GM19463 (cell line): Measurements from ENCODE around the gene HIRA.

Source experiments
- ATAC-seq: cut with Tn5 transposase; IDR thresholded peaks from one replicate; pipeline ENCODE4 v1.9.1; 2021; ENCODE audit warnings: mild to moderate bottlenecking, moderate library complexity; ENCODE audit not compliant: unreplicated experiment

HIRA gene

GRCh38 chr22:19411690-19412045 lies 19.9 kb downstream of the HIRA start:
- no peak for ATAC-seq

DNA sequence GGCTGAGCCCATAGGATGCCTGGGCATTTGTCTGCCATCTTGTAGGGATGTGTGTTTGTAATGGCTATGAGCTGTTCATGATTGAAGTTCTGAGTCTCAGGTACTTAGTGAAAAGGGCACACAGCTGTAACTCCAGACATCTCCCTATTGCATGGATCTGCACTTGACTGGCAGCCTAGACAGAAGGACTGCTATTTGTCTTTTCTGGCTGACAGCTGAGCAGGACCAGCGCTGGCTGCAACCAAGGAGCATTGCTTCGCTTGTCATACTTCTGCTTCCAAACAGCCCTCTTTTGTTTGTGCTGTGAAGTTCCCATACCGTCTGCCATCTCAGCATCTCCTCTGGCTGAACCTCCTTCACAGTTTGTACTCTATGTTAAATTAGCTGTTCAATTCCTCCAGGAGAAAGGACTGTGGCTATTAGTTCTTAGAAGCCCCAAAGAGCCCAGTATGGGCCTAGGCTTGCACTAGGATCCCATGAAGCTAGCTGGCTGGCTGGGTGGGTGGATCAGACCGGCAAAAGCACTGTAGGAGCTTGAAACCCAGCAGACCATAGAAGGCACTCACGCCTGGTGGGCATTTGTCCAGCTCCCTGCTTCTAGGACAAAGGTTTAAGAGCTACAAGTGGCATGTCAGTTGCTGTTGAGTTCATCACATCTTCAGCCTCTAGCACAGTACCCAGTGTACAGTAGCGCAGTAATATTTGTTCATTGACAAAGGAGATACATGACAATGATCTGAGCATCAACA lies 20.4 kb downstream of the HIRA start:
- no peak for ATAC-seq

DNA sequence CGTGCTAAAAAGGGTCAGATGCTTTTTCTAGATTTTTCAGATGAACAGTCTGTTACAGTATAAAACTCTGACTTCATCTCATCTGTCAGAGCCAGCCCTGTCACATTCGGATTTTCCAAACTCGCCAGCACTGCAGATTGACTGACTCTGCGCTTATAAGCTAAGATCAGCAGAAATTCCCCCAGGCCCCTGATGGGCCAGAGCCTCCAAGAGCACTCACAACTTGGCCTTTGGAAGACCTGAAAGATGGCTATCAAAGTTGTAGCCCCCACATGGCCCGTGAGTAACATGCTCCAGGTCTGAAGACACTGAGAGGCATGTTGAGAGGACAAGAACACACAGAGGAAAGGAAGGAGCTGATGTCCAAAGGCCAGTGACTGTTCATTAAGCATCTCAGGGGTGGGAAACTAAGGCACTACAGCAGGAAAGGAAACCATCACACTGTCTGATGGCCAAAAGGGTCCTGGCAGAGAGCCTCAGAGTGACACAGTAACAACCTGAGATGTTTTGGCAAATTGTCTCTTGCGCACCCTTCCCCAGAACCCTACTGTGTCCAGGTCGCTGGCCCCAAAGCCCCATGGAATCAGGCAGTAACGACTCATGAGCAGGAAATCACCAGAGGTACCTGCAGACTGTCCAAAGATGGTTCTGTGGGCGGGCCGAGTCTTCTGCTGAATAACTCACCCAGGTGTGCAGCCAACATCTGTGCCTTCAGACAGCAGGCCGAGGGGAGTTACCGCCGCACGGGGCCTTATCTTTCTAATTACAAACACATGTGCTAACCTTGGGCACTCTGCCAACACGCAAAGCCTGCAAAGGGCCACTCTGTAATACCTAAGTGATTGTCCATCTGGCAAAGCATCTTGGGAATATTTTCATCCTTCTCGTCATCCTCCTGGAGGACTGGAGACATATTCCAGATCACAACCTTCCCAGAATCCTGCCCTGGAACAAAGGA lies 23.6 kb downstream of the HIRA start:
- ATAC-seq: no peak

GRCh38 chr22:19406846-19407245 lies 24.7 kb downstream of the HIRA start:
- ATAC-seq: no peak

GRCh38 chr22:19406281-19406811 lies 25.2 kb downstream of the HIRA start:
- ATAC-seq: no peak

DNA sequence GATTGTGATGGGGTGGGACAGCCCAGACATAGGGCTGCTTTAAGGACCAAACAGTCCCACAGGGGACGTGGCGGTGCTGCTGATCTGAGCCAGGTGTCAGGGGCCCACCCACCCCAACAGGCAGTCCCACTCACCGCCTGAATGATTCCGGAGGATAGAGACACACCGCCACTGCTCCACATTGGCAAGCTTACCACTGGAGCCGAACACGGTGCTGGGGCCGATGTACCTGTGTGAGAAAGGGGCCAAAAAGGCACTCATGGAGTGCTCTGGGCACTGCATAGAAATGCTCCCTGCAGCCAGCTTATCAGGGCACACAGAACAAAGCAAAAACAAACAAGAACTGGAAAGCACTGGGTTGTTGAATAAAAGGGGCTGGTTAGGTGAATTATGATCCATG lies 25.9 kb downstream of the HIRA start:
- no peak for ATAC-seq

DNA sequence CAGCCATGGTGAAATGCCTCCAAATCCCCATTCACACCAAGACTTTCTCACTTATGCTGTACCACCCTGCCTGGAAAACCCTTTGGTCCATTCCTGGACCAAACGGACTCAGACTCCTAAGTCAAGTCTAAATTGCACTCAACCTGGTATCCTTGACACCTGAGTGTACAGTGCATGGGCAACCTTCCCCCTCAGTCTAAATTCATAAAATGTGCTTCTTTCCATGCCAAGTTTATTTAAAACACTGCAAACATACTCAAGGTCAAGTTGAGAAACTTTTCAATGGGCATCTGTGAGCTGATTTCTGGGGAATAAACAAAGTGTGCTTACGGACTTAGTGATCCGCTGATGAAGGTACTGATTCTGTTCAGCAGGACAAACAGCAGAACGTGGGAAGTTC lies 26.4 kb downstream of the HIRA start:
- ATAC-seq: no peak

- ATAC-seq: no peak
These were observed 26.9 kb downstream of the HIRA start for GRCh38 chr22:19404676-19405075.

GRCh38 chr22:19402642-19403191 lies 28.8 kb downstream of the HIRA start:
- ATAC-seq: no peak

DNA sequence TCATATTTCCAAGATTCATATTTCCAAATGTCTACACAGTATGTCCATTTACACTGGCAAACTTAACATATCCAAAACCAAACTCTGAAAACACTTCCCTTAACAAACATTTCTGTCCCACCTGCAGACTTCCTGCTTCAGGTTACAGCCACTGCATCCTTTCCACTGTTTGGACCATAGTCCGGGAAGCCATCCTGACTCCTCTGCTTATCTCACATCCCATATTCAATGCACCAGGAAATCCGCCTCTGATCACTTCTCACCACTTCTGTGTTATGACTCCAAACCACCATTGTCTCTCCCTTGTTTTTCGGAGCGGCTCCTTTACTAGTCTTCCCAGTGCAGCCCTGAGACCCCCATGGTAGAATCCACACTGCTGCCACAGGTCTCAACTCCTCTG lies 30.1 kb downstream of the HIRA start:
- no peak for ATAC-seq

DNA sequence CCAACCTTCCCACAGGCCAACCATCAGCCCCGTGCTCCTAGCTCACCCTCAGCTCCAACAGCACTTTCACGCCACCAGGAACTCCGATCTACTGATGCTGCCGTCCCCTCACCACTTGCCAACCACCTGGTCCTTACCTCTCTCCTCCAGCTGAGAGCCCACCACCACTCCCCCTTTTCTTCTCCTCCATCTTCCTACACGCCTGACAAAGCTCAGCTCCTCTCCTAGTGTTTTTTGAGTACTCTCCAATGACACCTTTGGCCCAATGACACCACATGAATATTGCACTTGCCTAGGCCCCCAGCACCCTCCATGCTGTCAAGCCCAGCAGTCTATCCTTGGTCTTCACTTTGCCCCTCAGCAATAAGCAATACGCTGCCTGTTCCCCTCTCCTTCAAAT lies 30.7 kb downstream of the HIRA start:
- no peak for ATAC-seq

DNA sequence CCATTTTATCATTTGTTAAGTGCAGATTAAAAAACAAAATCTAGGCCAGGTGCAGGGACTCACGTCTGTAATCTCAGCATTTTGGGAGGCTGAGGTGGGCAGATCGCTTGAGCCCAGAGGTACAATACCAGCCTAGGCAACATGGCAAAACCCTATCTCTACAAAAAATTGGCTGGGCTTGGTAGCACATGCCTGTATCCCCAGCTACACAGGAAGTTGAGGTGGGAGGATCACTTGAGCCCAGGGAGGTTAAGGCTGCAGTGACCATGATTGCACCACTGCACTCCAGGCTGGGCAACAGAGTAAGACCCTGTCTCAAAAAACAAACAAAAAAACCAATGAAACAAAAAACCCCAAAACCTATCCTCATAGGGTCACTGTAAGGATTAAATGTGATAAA lies 32.9 kb downstream of the HIRA start:
- ATAC-seq: no peak

- no peak for ATAC-seq
These were observed 33.3 kb downstream of the HIRA start for GRCh38 chr22:19398206-19398605.

DNA sequence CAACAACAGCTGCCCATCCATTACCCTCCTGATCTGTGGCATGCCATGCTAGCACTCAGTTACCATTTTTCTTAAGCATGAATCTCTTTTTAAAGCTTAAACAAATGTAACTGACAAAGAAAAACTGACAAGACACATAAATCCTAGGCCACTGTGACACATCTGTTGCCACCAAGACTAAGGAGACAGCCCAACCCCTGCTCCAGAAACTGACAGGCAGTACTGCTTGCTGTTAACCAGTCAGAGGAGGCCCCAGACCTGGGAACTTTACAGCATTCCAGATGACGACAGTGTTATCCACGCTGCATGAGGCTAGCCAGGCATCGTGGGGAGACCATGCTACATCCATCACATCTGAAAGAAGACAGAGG lies 33.8 kb downstream of the HIRA start:
- no peak for ATAC-seq

DNA sequence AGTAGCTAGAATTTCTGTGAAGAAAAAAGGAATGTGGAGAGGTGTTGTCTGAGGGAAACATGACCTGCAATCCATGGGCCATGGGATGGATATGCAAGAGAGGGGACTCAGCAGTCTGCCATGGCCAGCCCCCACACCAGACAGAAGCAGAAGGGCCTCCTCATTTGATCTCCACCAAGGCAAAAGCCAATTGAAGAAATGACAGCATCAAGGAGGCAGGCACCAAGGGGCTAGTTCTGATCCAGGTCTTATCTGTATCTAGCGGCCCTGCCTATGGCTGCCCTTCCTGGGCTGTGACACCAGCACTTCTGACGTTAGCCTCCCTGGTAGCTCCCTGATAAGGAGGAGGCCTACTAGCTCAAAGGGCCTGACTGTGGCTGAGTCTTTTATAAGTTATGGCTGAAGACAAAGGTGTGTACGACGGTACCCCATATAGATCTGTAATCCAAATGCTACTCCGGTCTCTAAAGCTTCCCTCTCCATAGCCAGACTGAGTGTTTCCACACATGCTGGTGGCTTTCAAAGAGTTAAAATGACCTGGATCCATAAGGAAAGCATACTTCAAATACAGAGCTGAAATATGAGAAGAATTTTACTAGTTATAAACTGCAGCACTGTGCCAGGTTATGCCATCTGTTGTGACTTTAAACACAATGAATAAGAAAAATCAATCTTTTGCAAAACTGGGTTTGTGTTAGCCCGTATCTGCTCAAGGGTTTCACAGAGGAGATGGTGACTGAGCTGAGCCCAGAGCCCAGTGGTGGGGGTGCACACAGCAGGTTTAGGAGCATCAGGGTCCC lies 34.4 kb downstream of the HIRA start:
- no peak for ATAC-seq

DNA sequence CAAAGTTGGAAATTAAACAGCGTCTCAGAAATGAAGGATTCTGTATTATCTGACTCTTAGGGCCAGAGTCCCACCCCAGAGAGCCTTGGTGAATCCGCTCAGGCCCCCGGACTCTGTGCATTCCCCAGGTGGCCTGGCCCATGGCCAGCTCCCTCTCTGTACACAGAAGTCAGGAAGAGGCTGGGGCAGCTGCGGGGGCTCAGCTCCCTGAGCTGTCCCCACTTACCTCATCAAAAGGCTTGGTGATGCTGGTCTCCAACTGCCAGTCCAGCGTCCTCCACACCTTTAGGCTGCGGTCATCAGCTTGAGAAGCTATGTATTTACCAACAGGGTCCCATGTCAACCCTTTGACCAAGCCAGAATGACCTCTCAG lies 35.0 kb downstream of the HIRA start:
- no peak for ATAC-seq

GRCh38 chr22:19395276-19395675 lies 36.3 kb downstream of the HIRA start:
- ATAC-seq: no peak

GRCh38 chr22:19394274-19395050 lies 37.1 kb downstream of the HIRA start:
- ATAC-seq: no peak

DNA sequence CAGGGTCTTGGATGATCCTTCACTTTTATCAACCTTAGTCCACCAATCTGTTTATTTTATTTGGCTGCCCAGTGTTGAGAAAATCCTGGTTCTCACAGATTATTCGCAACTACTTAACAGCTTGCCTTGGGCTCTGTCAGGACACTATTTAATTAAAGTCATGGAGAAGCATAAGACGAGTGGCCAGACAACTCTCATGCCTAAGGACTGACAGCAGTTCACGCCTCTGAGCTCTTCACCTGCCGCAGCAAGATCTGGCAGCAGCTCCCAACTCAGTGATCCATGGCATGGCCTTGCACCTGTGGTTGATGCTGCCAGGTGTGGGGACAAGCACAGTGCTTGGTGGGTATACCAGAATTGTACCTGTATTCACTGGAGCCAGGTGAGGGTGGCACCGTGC lies 37.8 kb downstream of the HIRA start:
- ATAC-seq: no peak

DNA sequence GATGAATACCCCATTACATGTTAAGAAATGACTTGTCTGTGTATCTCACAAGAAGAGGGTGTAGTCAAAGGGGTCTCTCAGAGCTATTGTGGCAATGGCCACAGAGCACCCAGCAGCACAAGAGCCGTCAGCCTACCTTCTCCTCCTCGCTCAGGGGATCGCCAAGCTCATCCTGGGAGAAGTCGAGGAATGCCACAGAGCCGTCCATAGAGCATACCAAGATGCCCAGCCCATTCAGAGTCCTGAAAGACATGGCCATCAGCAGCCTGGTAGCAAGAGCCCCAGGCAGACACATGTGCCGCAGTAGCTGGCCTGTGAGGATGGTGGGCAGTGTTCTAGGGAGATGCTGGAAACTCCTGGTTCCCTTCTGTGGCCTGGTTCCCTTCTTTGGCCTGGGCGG lies 44.0 kb downstream of the HIRA start:
- ATAC-seq: no peak
